Kidney (tissue), 14 donors: Measurements from ENCODE around the gene SNTB2. TPM values are rescaled to one million over a fixed set of nuclear protein-coding genes. Genes with fewer than 3 reads are reported as not detected.

Experiments
- DNase-seq, 5 donors: peaks; one replicate each; pipeline ENCODE4 v3.0.0-alpha.2; 2013 to 2020
- FAIRE-seq: peaks from 2 replicates; lab custom pipeline; 2012; peaks lifted over from hg19 to GRCh38; lab: Jason Lieb, UNC
- H3K27ac ChIP-seq, 2 donors: one replicate each; pipeline ENCODE4 v1.7.0; 2013; ENCODE audit warnings: low read depth in 2 of 2, low read length in 2 of 2, inconsistent platforms in 1 of 2
- H3K27me3 ChIP-seq: one replicate; pipeline ENCODE4 v1.7.1; 2013; ENCODE audit warnings: low read length, inconsistent platforms; ENCODE audit not compliant: control insufficient read depth, insufficient read depth
- H3K36me3 ChIP-seq, 3 donors: one replicate each; pipeline versions ENCODE4 v1.7.0 to v1.7.1; 2013; ENCODE audit warnings: low read length in 3 of 3, control low read depth in 1 of 3, inconsistent platforms in 1 of 3; ENCODE audit not compliant: insufficient read depth in 3 of 3, control insufficient read depth in 2 of 3
- H3K4me1 ChIP-seq, 3 donors: one replicate each; pipeline versions ENCODE4 v1.7.0 to v1.7.1; 2013; ENCODE audit warnings: low read length in 3 of 3, inconsistent platforms in 1 of 3, low read depth in 1 of 3; ENCODE audit not compliant: control insufficient read depth in 2 of 3, insufficient read depth in 2 of 3
- H3K4me3 ChIP-seq, 3 donors: one replicate each; pipeline versions ENCODE4 v1.7.0 to v1.8.1; 2013; ENCODE audit warnings: low read length in 3 of 3, control low read depth in 1 of 3, inconsistent platforms in 1 of 3
- H3K9ac ChIP-seq, 3 donors: one replicate each; pipeline versions ENCODE4 v1.7.0 to v1.7.1; 2013; ENCODE audit warnings: low read length in 3 of 3, control low read depth in 1 of 3, inconsistent platforms in 1 of 3
- H3K9me3 ChIP-seq, 3 donors: one replicate each; pipeline versions ENCODE4 v1.7.0 to v1.7.1; 2013; ENCODE audit warnings: low read length in 3 of 3, control low read depth in 1 of 3, inconsistent platforms in 1 of 3; ENCODE audit not compliant: control insufficient read depth in 2 of 3, insufficient read depth in 1 of 3
- intact Hi-C: fragments of 100-400 bp; cut with DNase I; formaldehyde crosslinking; loops from one replicate; pipeline ENCODE4 v1.11.1; 2022
- polyA plus RNA-seq: library from polyadenylated mRNA; stranded (reverse); fragments of 350-450 nt; fragmentation: Illumina TruSeq; extraction: RNeasy Lipid Tissue Mini Kit (QIAGEN cat#74804); gene quantifications from one replicate; pipeline ENCODE4 v1.2.3, GENCODE V29; 2014; ENCODE audit warnings: low read depth, low replicate concordance; ENCODE audit not compliant: insufficient read depth
- total RNA-seq: library from RNA; stranded (reverse); fragmentation: NEBNext Ultra II Directional; extraction: Animal tissue kit (Norgen Biotek cat#: 25700); gene quantifications from one replicate; pipeline ENCODE4 v1.2.1, GENCODE V29; 2021
- TF ChIP-seq, protein P1 (sequence below): IDR thresholded peaks from 3 replicates; pipeline ENCODE4 v1.5.1; 2012; ENCODE audit warnings: mild to moderate bottlenecking, moderate library complexity, borderline replicate concordance; ENCODE audit not compliant: insufficient read depth; ENCODE audit errors: extremely low read depth
- donor health status: control.
- donor health status: control.
- donor health status: control.
- donor health status: control.
- donor health status: control.
- donor health status: DM: yes; HTN: yes; CAD: no.
- donor health status: Normal renal cell carcinoma (clear cell type).

SNTB2 gene
- total and polyA plus RNA-seq, 2 donors from 2014 or later, result 4.8 to 45.1 TPM

DNA sequence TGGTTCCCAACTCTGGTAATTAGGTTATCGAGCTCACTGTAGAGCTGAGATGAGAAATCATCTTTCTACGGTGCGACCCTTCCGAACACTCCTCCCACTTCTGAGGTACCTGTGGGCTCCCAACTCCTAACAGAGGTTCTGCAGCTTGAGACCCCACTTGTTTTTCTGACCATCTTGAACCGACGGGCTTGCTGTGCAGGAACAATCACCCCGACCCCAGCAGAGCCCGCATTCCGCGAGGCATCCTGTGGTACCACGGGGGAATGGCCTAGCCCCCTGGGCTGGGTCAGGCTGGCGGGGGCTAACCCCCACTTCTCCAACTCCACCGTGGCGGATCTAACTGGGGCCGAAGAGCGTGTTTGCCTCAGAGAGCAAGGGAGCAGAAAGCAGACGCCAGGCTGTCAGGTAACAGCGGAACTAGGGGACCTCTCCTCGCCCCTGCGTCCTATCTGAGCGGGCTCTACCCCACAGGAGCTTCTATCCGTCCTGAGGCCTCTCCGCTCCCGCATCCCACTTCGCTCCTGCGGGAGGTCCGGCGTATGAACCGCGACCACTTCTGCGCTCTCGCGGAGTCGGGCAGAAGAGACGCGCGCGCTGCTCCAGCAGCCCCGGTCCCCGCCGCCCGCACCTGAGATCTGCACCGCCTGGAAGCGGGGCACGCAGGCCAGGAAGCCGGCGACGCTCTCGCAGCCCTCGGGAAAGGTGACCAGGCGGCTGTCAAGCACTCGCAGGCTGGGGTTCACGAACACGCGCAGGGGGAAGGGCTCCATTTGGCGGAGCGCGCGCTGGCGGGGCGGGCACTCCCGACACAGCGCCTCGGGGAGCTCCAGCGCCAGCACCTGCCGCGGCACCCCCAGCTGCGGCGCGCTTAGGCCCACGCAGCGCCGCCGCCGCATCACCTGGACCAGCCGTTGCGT lies 142.7 kb downstream of the SNTB2 start:
- Histone ChIP-seq H3K4me3 (peak overlapping the region; percentile 57 to 84 (median 80)), H3K4me1 (peaks cover 0 to 34% (median 26%) of the 10 kb centered on the region in 3 donors), H3K27me3 (no peaks in the 10 kb centered on the region), H3K36me3 (peaks cover 7 to 33% (median 20%) of the 10 kb centered on the region in 3 donors), H3K9me3 (no peaks in the 10 kb centered on the region), H3K9ac (peak overlapping the region in 2 of 3 donors; percentile 63 to 68), H3K27ac (peak overlapping the region; percentile 51 to 71)
- intact Hi-C loops, result no loop called here
- DNase-seq (peak; percentile 10 to 81 (median 23)), FAIRE-seq (no peak)
- TF ChIP-seq, protein P1, sequence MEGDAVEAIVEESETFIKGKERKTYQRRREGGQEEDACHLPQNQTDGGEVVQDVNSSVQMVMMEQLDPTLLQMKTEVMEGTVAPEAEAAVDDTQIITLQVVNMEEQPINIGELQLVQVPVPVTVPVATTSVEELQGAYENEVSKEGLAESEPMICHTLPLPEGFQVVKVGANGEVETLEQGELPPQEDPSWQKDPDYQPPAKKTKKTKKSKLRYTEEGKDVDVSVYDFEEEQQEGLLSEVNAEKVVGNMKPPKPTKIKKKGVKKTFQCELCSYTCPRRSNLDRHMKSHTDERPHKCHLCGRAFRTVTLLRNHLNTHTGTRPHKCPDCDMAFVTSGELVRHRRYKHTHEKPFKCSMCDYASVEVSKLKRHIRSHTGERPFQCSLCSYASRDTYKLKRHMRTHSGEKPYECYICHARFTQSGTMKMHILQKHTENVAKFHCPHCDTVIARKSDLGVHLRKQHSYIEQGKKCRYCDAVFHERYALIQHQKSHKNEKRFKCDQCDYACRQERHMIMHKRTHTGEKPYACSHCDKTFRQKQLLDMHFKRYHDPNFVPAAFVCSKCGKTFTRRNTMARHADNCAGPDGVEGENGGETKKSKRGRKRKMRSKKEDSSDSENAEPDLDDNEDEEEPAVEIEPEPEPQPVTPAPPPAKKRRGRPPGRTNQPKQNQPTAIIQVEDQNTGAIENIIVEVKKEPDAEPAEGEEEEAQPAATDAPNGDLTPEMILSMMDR, result no peak

DNA sequence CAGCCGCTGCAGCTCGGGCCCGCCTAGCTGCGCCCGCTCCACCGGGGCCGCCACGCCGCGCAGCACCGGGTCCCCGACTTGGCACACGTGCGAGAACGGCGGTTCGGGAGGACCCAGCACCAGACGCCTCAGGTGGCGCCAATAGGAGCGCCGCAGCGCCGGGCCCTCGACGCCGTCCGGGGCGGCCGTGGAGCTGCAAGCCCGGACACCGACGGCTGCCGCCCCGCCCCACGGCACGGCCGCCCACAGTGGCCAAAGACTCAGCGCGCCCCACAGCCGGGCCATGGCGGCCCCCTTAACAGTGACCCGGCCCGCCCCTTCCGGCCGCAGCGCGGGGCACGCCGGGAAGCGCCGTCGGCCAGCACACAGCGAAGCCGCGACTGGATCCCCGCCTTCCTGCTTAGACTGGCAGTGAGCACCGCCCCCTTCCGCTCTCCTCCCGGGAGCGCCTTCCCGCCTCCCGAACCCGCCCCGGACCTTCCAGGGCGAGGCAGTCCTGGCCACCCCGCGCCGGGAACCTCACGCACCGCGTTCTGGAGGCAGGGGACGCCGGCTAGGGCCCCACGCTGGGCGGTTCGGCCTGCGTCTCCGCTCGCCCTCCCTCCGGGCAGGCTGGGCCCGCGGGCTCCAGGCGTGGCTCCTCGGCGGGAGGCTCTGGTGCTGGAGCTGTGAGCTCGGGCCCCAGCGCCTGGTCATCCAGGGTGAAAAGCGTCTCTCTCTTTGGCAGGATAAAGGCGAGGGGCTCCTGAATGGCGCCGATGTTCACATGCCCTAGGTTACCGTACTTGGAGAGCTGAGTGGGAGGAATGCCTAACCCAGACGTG lies 143.5 kb downstream of the SNTB2 start, which contains the start of gene PDF:
Gene PDF (minus strand): TSS at position 303 of the 824 bp plus-strand sequence. CDS start 18 bp downstream, at position 285.
- intact Hi-C loops, result no loop called here

DNA sequence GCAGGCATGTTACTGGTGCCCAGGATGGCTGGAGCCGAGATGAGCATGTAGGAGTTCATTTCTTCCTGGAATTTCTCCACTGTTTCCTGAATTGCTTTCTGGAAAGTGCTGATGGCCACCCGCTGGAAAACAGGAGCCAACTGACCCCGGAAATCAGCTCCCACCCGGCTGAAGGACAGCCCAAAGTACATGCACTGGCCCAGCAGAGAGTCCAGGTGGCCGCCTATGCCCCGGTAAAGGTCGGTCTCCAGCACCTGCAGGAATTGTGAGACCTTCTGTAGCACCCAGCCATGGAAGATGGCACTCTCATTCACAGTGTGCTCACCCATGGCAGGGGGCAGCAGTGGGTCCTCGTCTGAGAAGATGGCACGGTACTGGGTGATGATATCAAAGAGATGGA lies 147.7 kb downstream of the SNTB2 start:
- no peak overlapping the region for H3K27ac ChIP-seq
- H3K27me3 ChIP-seq, result no peaks in the 10 kb centered on the region
- intact Hi-C loops, result no loop called here
- FAIRE-seq (no peak), DNase-seq (peak in 1 of 5 donors; percentile 33)
- peaks cover 0 to 11% (median 5%) of the 10 kb centered on the region in 3 donors for H3K4me1 ChIP-seq
- peaks cover 6 to 38% (median 28%) of the 10 kb centered on the region in 3 donors for H3K36me3 ChIP-seq
- H3K9me3 ChIP-seq, result no peaks in the 10 kb centered on the region
- TF ChIP-seq, protein P1, result no peak
- H3K4me3 ChIP-seq, result no peak overlapping the region
- no peak overlapping the region for H3K9ac ChIP-seq

More for the DNA sequence above, 143.5 kb downstream of the SNTB2 start, which contains the start of gene PDF:
- H3K4me3 ChIP-seq, result peak within 1 kb of the TSS; percentile 57 to 84 (median 80)
- peak; percentile 95 to 98 (median 97) for DNase-seq
- no peaks in the 10 kb centered on the region for H3K9me3 ChIP-seq
- FAIRE-seq, result no peak
- peak within 1 kb of the TSS; percentile 86 to 88 for H3K27ac ChIP-seq
- peaks cover 10 to 36% (median 24%) of the 10 kb centered on the region in 3 donors for H3K36me3 ChIP-seq
- TF ChIP-seq, protein P1, result peak; percentile 19
- H3K27me3 ChIP-seq, result no peaks in the 10 kb centered on the region
- H3K4me1 ChIP-seq, result peaks cover 0 to 29% (median 21%) of the 10 kb centered on the region in 3 donors
- H3K9ac ChIP-seq, result peak within 1 kb of the TSS; percentile 7 to 81 (median 68)
